HL-60 (cell line): ENCODE measurements around the gene BMP7.

Source experiments
- GABPA ChIP-seq: IDR thresholded peaks from 2 replicates; pipeline ENCODE4 v1.6.1; 2012; ENCODE audit warnings: low read depth
- POLR2AphosphoS5 ChIP-seq: IDR thresholded peaks from 2 replicates; pipeline ENCODE4 v1.6.1; 2012; ENCODE audit warnings: low read depth
- TF ChIP-seq, protein P1 (sequence below): IDR thresholded peaks from one replicate; pipeline ENCODE4 v1.5.1; 2011; ENCODE audit warnings: low read length, control low read depth, inconsistent platforms; ENCODE audit not compliant: insufficient read depth
- TF ChIP-seq, protein P2 (sequence below): IDR thresholded peaks from 2 replicates; pipeline ENCODE4 v1.6.1; 2012; ENCODE audit warnings: low read depth; ENCODE audit not compliant: insufficient replicate concordance

DNA sequence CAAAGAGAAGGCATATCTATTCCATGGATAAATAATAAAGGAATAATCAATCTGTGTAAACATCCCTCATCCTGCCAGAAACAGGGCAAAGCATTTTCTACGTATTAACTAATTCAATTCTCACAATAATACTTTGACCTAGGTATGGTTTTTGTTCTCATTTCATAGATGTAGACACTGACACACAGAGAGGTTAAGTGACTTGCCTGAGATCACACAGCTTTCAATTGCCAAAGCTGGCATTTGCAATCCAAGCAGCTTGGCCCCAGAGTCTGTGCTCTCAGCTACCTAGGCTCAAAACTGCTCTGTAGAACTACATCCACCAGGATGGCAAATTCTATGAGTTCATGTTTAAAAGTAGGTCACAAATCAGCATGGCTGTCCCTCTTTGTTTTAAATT is 124.9 kb downstream of the BMP7 start:
- TF ChIP-seq, protein P1, sequence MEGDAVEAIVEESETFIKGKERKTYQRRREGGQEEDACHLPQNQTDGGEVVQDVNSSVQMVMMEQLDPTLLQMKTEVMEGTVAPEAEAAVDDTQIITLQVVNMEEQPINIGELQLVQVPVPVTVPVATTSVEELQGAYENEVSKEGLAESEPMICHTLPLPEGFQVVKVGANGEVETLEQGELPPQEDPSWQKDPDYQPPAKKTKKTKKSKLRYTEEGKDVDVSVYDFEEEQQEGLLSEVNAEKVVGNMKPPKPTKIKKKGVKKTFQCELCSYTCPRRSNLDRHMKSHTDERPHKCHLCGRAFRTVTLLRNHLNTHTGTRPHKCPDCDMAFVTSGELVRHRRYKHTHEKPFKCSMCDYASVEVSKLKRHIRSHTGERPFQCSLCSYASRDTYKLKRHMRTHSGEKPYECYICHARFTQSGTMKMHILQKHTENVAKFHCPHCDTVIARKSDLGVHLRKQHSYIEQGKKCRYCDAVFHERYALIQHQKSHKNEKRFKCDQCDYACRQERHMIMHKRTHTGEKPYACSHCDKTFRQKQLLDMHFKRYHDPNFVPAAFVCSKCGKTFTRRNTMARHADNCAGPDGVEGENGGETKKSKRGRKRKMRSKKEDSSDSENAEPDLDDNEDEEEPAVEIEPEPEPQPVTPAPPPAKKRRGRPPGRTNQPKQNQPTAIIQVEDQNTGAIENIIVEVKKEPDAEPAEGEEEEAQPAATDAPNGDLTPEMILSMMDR = no peak
- TF ChIP-seq GABPA = no peak
- no peak for TF ChIP-seq POLR2AphosphoS5
- TF ChIP-seq, protein P2, sequence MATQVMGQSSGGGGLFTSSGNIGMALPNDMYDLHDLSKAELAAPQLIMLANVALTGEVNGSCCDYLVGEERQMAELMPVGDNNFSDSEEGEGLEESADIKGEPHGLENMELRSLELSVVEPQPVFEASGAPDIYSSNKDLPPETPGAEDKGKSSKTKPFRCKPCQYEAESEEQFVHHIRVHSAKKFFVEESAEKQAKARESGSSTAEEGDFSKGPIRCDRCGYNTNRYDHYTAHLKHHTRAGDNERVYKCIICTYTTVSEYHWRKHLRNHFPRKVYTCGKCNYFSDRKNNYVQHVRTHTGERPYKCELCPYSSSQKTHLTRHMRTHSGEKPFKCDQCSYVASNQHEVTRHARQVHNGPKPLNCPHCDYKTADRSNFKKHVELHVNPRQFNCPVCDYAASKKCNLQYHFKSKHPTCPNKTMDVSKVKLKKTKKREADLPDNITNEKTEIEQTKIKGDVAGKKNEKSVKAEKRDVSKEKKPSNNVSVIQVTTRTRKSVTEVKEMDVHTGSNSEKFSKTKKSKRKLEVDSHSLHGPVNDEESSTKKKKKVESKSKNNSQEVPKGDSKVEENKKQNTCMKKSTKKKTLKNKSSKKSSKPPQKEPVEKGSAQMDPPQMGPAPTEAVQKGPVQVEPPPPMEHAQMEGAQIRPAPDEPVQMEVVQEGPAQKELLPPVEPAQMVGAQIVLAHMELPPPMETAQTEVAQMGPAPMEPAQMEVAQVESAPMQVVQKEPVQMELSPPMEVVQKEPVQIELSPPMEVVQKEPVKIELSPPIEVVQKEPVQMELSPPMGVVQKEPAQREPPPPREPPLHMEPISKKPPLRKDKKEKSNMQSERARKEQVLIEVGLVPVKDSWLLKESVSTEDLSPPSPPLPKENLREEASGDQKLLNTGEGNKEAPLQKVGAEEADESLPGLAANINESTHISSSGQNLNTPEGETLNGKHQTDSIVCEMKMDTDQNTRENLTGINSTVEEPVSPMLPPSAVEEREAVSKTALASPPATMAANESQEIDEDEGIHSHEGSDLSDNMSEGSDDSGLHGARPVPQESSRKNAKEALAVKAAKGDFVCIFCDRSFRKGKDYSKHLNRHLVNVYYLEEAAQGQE = no peak
